Fibroblast of lung (primary cell): ENCODE measurements around the gene BMERB1.

Experiments used
- EZH2 ChIP-seq: IDR thresholded peaks from 2 replicates; pipeline ENCODE4 v1.5.1; 2012; ENCODE audit warnings: low read length, control low read depth, mild to moderate bottlenecking; ENCODE audit errors: missing control alignments
- TF ChIP-seq, protein P1 (sequence below), 2 donors: IDR thresholded peaks in 1 of 2; conservative IDR thresholded peaks in 1 of 2; 1 replicate in 1 of 2; 2 replicates in 1 of 2; pipeline ENCODE4 v1.5.1; 2011 to 2012; ENCODE audit warnings: low read length in 2 of 2, control low read depth in 1 of 2, inconsistent platforms in 1 of 2, low read depth in 1 of 2, mild to moderate bottlenecking in 1 of 2

DNA sequence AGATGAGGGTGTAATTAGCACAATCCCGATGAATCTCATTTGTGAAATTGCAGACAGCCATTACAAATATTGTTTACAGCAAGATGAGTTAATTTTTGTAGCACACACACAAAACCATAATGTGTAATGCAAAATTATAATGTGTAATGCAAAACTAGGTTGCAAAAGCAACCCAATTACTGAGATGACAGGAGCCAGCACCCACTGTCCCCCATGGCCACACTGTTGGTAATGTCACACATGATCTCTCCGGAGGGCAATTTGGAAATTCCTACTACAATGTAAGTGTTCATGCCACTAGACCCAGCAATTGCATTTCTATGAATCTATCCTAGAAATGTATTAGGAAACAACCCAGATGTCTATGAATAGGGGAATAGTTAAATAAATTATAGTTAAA is 131.7 kb downstream of the BMERB1 start:
- TF ChIP-seq, protein P1, sequence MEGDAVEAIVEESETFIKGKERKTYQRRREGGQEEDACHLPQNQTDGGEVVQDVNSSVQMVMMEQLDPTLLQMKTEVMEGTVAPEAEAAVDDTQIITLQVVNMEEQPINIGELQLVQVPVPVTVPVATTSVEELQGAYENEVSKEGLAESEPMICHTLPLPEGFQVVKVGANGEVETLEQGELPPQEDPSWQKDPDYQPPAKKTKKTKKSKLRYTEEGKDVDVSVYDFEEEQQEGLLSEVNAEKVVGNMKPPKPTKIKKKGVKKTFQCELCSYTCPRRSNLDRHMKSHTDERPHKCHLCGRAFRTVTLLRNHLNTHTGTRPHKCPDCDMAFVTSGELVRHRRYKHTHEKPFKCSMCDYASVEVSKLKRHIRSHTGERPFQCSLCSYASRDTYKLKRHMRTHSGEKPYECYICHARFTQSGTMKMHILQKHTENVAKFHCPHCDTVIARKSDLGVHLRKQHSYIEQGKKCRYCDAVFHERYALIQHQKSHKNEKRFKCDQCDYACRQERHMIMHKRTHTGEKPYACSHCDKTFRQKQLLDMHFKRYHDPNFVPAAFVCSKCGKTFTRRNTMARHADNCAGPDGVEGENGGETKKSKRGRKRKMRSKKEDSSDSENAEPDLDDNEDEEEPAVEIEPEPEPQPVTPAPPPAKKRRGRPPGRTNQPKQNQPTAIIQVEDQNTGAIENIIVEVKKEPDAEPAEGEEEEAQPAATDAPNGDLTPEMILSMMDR (conservative IDR thresholded peaks at IDR 0.05 in 1 of 2, IDR thresholded peaks at IDR 0.05 in 1 of 2; ENCODE audit: low read depth in 1 of 2, low read length in 2 of 2), result no peak
- TF ChIP-seq EZH2, result no peak
